GM23248 (cell line): ENCODE results near the gene SPTLC3. TPM values are rescaled to one million over a fixed set of nuclear protein-coding genes. Genes with fewer than 3 reads are reported as not detected.

Experiments
- DNase-seq: peaks from one replicate; pipeline ENCODE4 v3.0.0-alpha.2; 2015
- H2AFZ ChIP-seq: fragments of 200-600 bp; sonication (generic); 2 replicates; pipeline ENCODE4 v1.6.1; 2016; ENCODE audit warnings: antibody characterized with exemption
- H3F3A ChIP-seq: fragments of 200-600 bp; sonication (generic); 2 replicates; pipeline ENCODE4 v1.6.1; 2016; ENCODE audit warnings: mild to moderate bottlenecking, antibody characterized with exemption, mixed run types; ENCODE audit not compliant: insufficient read depth
- H3K27ac ChIP-seq: fragments of 200-600 bp; sonication (generic); 2 replicates; pipeline ENCODE4 v1.5.1; 2016; ENCODE audit warnings: mild to moderate bottlenecking
- H3K27me3 ChIP-seq: fragments of 200-600 bp; sonication (generic); replicated peaks from 2 replicates; pipeline ENCODE4 v1.6.1; 2016; ENCODE audit warnings: mild to moderate bottlenecking; ENCODE audit not compliant: insufficient read depth
- H3K36me3 ChIP-seq: fragments of 200-600 bp; sonication (generic); 2 replicates; pipeline ENCODE4 v1.6.1; 2016; ENCODE audit warnings: low read depth, mild to moderate bottlenecking
- H3K4me1 ChIP-seq: fragments of 200-600 bp; sonication (generic); 2 replicates; pipeline ENCODE4 v1.6.1; 2016; ENCODE audit warnings: mild to moderate bottlenecking; ENCODE audit not compliant: insufficient read depth
- H3K4me2 ChIP-seq: fragments of 200-600 bp; sonication (generic); one replicate; pipeline ENCODE4 v1.6.1; 2016; ENCODE audit warnings: mild to moderate bottlenecking; ENCODE audit not compliant: unreplicated experiment
- H3K4me3 ChIP-seq: fragments of 200-600 bp; sonication (generic); 2 replicates; pipeline ENCODE4 v1.5.1; 2016; ENCODE audit warnings: mild to moderate bottlenecking
- H3K79me2 ChIP-seq: fragments of 200-600 bp; sonication (generic); 2 replicates; pipeline ENCODE4 v1.6.1; 2016; ENCODE audit warnings: mild to moderate bottlenecking; ENCODE audit not compliant: insufficient read depth
- H3K9ac ChIP-seq: fragments of 200-600 bp; sonication (generic); 2 replicates; pipeline ENCODE4 v1.6.1; 2016; ENCODE audit warnings: mild to moderate bottlenecking
- H3K9me2 ChIP-seq: fragments of 200-600 bp; sonication (generic); 2 replicates; pipeline ENCODE4 v1.6.1; 2016; ENCODE audit warnings: mixed run types, mild to moderate bottlenecking, moderate library complexity; ENCODE audit not compliant: insufficient read depth
- H3K9me3 ChIP-seq: fragments of 200-600 bp; sonication (generic); one replicate; pipeline ENCODE4 v1.6.1; 2017; ENCODE audit warnings: low read depth
- H4K20me1 ChIP-seq: fragments of 200-600 bp; sonication (generic); 2 replicates; pipeline ENCODE4 v1.6.0; 2016; ENCODE audit not compliant: insufficient read depth
- EZH2 ChIP-seq: fragments of 200-600 bp; sonication (generic); IDR thresholded peaks from 2 replicates; pipeline ENCODE4 v1.6.1; 2018; ENCODE audit warnings: antibody characterized with exemption, mild to moderate bottlenecking; ENCODE audit not compliant: insufficient read depth, poor library complexity, severe bottlenecking
- EZH2phosphoT487 ChIP-seq: fragments of 200-600 bp; sonication (generic); IDR thresholded peaks from 2 replicates; pipeline ENCODE4 v1.6.1; 2018; ENCODE audit warnings: antibody characterized with exemption, moderate library complexity, mild to moderate bottlenecking, low read depth; ENCODE audit not compliant: insufficient read depth
- WGBS, 2 experiments: methylation state at CpG; one replicate each; pipeline ENCODE4 v1.1.6; 2015 to 2017; ENCODE audit warnings: low lambda C conversion rate in 2 of 2, low coverage in 1 of 2; ENCODE audit errors: missing lambda C conversion rate in 2 of 2; 5-methylcytosine and 5-hydroxymethylcytosine counted together
- in situ Hi-C: fragments of 300-500 bp; cut with MboI; formaldehyde crosslinking; loops from 2 replicates; pipeline ENCODE4 v1.15.0; 2020
- polyA plus RNA-seq: library from polyadenylated mRNA; unstranded; fragments of >200 nt; fragmentation: Nextera tagmentation; extraction: Ambion mirVana; gene quantifications from 2 replicates; pipeline ENCODE4 v1.2.1, GENCODE V29; 2016
- total RNA-seq: library from RNA; depleted of rRNA; stranded (reverse); fragments of >200 nt; shearing (Covaris generic); gene quantifications from 2 replicates; pipeline ENCODE4 v1.2.3, GENCODE V29; 2014

SPTLC3 gene
- total and polyA plus RNA-seq, 2 experiments from 2014 or later = 1.4 to 5.5 TPM

- Histone ChIP-seq H3K4me1 (no peaks in the 10 kb centered on the region), H4K20me1 (no peaks in the 10 kb centered on the region)
- in situ Hi-C loops = no loop called here
These were observed 83.3 kb downstream of the SPTLC3 start for GRCh38 chr20:13092111-13092510.

GRCh38 chr20:13094976-13095375 lies 86.2 kb downstream of the SPTLC3 start:
- Histone ChIP-seq H3K27ac (no peak overlapping the region), H3K27me3 (no peaks in the 10 kb centered on the region; the same call in 1 of the 2 replicates), H3F3A (no peaks in the 10 kb centered on the region), H3K79me2 (no peaks in the 10 kb centered on the region), H3K36me3 (no peaks in the 10 kb centered on the region), H3K9me2 (no peaks in the 10 kb centered on the region), H2AFZ (no peak overlapping the region), H3K9ac (no peak overlapping the region), H4K20me1 (no peaks in the 10 kb centered on the region), H3K4me1 (no peaks in the 10 kb centered on the region), H3K4me2 (no peak overlapping the region), H3K4me3 (no peak overlapping the region), H3K9me3 (no peaks in the 10 kb centered on the region)
- DNase-seq = no peak
- no peak for TF ChIP-seq EZH2
- TF ChIP-seq EZH2phosphoT487 = no peak
- in situ Hi-C loops = no loop called here
- 44 to 46% methylated on average over 4 of the region's 4 CpGs for WGBS, 2 experiments

More at GRCh38 chr20:13092111-13092510, 83.3 kb downstream of the SPTLC3 start:
- H3K9me2 ChIP-seq = no peaks in the 10 kb centered on the region
- H3K27ac ChIP-seq = no peak overlapping the region
- no peaks in the 10 kb centered on the region for H3F3A ChIP-seq
- no peak overlapping the region for H3K9ac ChIP-seq
- H3K36me3 ChIP-seq = no peaks in the 10 kb centered on the region
- H3K4me3 ChIP-seq = no peak overlapping the region
- WGBS, 2 experiments = 30 to 35% methylated on average over 2 of the region's 2 CpGs
- H3K9me3 ChIP-seq = no peaks in the 10 kb centered on the region
- H2AFZ ChIP-seq = no peak overlapping the region
- TF ChIP-seq EZH2phosphoT487 (no peak), EZH2 (no peak)
- no peaks in the 10 kb centered on the region for H3K27me3 ChIP-seq
- H3K79me2 ChIP-seq = no peaks in the 10 kb centered on the region
- no peak overlapping the region for H3K4me2 ChIP-seq
- no peak for DNase-seq

GRCh38 chr20:13098720-13099355 lies 90.1 kb downstream of the SPTLC3 start:
- no peaks in the 10 kb centered on the region for H4K20me1 ChIP-seq
- in situ Hi-C loops = no loop called here
- H3K9me3 ChIP-seq = no peaks in the 10 kb centered on the region
- H3F3A ChIP-seq = 0 out of 2 replicates have a peak, but pooled peaks cover 6% of the 10 kb centered on the region
- no peak overlapping the region for H3K4me2 ChIP-seq
- H3K79me2 ChIP-seq = no peaks in the 10 kb centered on the region
- WGBS, 2 experiments = 74 to 79% methylated on average over 4 of the region's 4 CpGs
- DNase-seq = no peak
- no peak overlapping the region for H2AFZ ChIP-seq
- TF ChIP-seq EZH2phosphoT487 (no peak), EZH2 (no peak)
- no peaks in the 10 kb centered on the region for H3K9me2 ChIP-seq
- H3K27ac ChIP-seq = no peak overlapping the region
- H3K4me3 ChIP-seq = no peak overlapping the region
- no peaks in the 10 kb centered on the region; the same call in 1 of the 2 replicates for H3K27me3 ChIP-seq
- H3K36me3 ChIP-seq = no peaks in the 10 kb centered on the region
- no peak overlapping the region for H3K9ac ChIP-seq
- H3K4me1 ChIP-seq = no peaks in the 10 kb centered on the region; the same call in 1 of the 2 replicates

- H3K4me2 ChIP-seq = no peak overlapping the region
- no peak overlapping the region for H3K4me3 ChIP-seq
- H3K27me3 ChIP-seq = no peaks in the 10 kb centered on the region; the same call in 1 of the 2 replicates
- no peaks in the 10 kb centered on the region for H4K20me1 ChIP-seq
- no peaks in the 10 kb centered on the region for H3K36me3 ChIP-seq
- in situ Hi-C loops = loop anchor here (5.0 kb wide), 1 partner anchor 122 kb away; no protein-coding TSS in a partner anchor
- H2AFZ ChIP-seq = no peak overlapping the region
- no peaks in the 10 kb centered on the region for H3K9me3 ChIP-seq
- no peaks in the 10 kb centered on the region; the same call in 1 of the 2 replicates for H3K4me1 ChIP-seq
- no peaks in the 10 kb centered on the region for H3K79me2 ChIP-seq
- DNase-seq = no peak
- H3K27ac ChIP-seq = no peak overlapping the region
- no peak overlapping the region for H3K9ac ChIP-seq
- H3F3A ChIP-seq = 0 out of 2 replicates have a peak, but pooled peaks cover 6% of the 10 kb centered on the region
- H3K9me2 ChIP-seq = no peaks in the 10 kb centered on the region
- TF ChIP-seq EZH2 (no peak), EZH2phosphoT487 (no peak)
These were observed 90.9 kb downstream of the SPTLC3 start for GRCh38 chr20:13099676-13100075.
